ENCODE results near the gene TMEM221. TPM values are rescaled to one million over a fixed set of nuclear protein-coding genes. Genes with fewer than 3 reads are reported as not detected.
A peak's percentile ranks its signal among the peaks of the same experiment; 100 is the strongest.

The TMEM221 gene
- total and polyA plus RNA-seq, 7 experiments from 2014 or later = not detected

DNA sequence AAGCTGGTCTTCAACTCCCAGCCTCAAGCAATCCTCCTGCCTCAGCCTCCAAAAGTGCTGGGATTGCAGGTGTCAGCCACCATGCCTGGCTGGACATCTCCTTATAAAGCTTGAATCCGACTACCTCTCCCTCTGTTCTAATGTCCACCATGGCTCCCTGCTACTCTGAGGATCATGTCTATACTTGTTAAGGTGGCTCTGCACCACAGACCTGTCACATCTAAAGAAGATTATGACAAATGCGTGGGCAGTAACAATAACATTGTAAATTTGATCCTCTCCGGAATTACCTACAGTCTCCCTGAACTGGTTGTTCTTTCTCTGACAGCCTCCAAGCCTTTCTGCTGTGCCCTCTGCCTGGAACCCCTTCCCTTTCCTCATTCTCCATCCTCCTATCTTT lies 10.5 kb upstream of the TMEM221 start:
- Mint-ChIP-seq H3K36me3 (no peaks in the 10 kb centered on the region), H3K9me3 (no peaks in the 10 kb centered on the region), H3K4me3 (no peak overlapping the region), H3K4me1 (peaks cover 0 to 7% (median 0%) of the 10 kb centered on the region in 7 donors), H3K27me3 (peaks cover 21 to 52% (median 27%) of the 10 kb centered on the region in 5 donors), H3K27ac (no peak overlapping the region)
- Histone ChIP-seq H3K36me3 (ENCODE audit: control insufficient read depth in 2 of 3, insufficient read depth in 3 of 3, low read length in 3 of 3) (no peaks in the 10 kb centered on the region), H3K4me1 (ENCODE audit: control insufficient read depth in 2 of 2, insufficient read depth in 2 of 2, low read length in 2 of 2) (no peaks in the 10 kb centered on the region), H3K9me3 (ENCODE audit: control insufficient read depth in 2 of 3, low read length in 3 of 3) (no peaks in the 10 kb centered on the region), H3K27me3 (ENCODE audit: control insufficient read depth in 2 of 2, insufficient read depth in 2 of 2, low read length in 2 of 2) (peaks cover 0 to 7% of the 10 kb centered on the region in 2 donors), H3K4me3 (ENCODE audit: low read length) (no peak overlapping the region), H3K27ac (ENCODE audit: low read depth, low read length) (no peak overlapping the region)
- no peak for DNase-seq
- ChIA-PET CTCF (no interaction called here), POLR2A (no interaction called here)
- ATAC-seq = no peak
- intact Hi-C loops (cut with micrococcal nuclease) = no loop called here

- DNase-seq (no peak), ATAC-seq (no peak)
- intact Hi-C loops (cut with micrococcal nuclease) = no loop called here
- Mint-ChIP-seq H3K4me3 (no peak overlapping the region), H3K4me1 (peaks cover 0 to 8% (median 5%) of the 10 kb centered on the region in 7 donors), H3K27me3 (peaks cover 21 to 58% (median 31%) of the 10 kb centered on the region in 5 donors), H3K36me3 (no peaks in the 10 kb centered on the region), H3K9me3 (no peaks in the 10 kb centered on the region), H3K27ac (no peak overlapping the region)
- no peaks in the 10 kb centered on the region for H3K36me3 ChIP-seq (ENCODE audit: control insufficient read depth in 2 of 3, insufficient read depth in 3 of 3, low read length in 3 of 3)
- no peak overlapping the region for H3K27ac ChIP-seq (ENCODE audit: low read depth, low read length)
- H3K27me3 ChIP-seq (ENCODE audit: control insufficient read depth in 2 of 2, insufficient read depth in 2 of 2, low read length in 2 of 2) = peaks cover 0 to 7% of the 10 kb centered on the region in 2 donors
- CTCF ChIA-PET = interaction anchor here (0.6 to 0.7 kb wide), 3 partner anchors 71 to 116 kb away, joined by 3 read pairs; no protein-coding TSS in a partner anchor
- no peak overlapping the region for H3K4me3 ChIP-seq (ENCODE audit: low read length)
- no peaks in the 10 kb centered on the region for H3K4me1 ChIP-seq (ENCODE audit: control insufficient read depth in 2 of 2, insufficient read depth in 2 of 2, low read length in 2 of 2)
- no peaks in the 10 kb centered on the region for H3K9me3 ChIP-seq (ENCODE audit: control insufficient read depth in 2 of 3, low read length in 3 of 3)
- POLR2A ChIA-PET = no interaction called here
Measured at GRCh38 chr19:17457616-17458015, 9.1 kb upstream of the TMEM221 start.

DNA sequence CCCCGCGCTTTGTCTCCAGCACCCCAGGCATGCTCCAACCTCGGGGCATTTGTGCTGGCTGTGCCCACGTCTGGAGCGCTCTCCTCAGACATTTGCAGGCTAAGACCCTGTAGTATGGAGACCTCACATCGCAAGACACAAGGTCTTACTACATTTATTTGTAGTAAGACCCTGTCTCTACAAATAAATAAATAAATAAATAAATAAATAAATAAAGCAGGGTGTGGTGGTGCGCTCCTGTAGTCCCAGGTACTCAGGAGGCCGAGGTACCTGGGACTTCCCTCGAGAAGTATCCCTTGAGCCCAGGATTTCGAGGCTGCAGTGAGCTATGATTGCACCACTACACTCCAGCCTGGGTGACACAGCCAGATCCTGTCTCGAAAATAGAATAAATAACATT lies 7.7 kb upstream of the TMEM221 start:
- intact Hi-C loops (cut with micrococcal nuclease) = no loop called here
- Histone ChIP-seq H3K36me3 (ENCODE audit: control insufficient read depth in 2 of 3, insufficient read depth in 3 of 3, low read length in 3 of 3) (no peaks in the 10 kb centered on the region), H3K4me3 (ENCODE audit: low read length) (no peak overlapping the region), H3K9me3 (ENCODE audit: control insufficient read depth in 2 of 3, low read length in 3 of 3) (no peaks in the 10 kb centered on the region), H3K4me1 (ENCODE audit: control insufficient read depth in 2 of 2, insufficient read depth in 2 of 2, low read length in 2 of 2) (no peaks in the 10 kb centered on the region), H3K27me3 (ENCODE audit: control insufficient read depth in 2 of 2, insufficient read depth in 2 of 2, low read length in 2 of 2) (peaks cover 0 to 7% of the 10 kb centered on the region in 2 donors), H3K27ac (ENCODE audit: low read depth, low read length) (no peak overlapping the region)
- POLR2A ChIA-PET = no interaction called here
- H3K27ac Mint-ChIP-seq = no peak overlapping the region
- H3K27me3 Mint-ChIP-seq = peaks cover 21 to 58% (median 31%) of the 10 kb centered on the region in 5 donors
- H3K4me3 Mint-ChIP-seq = no peak overlapping the region
- ATAC-seq (no peak), DNase-seq (no peak)
- peaks cover 0 to 8% (median 5%) of the 10 kb centered on the region in 7 donors for H3K4me1 Mint-ChIP-seq
- CTCF ChIA-PET = no interaction called here
- no peaks in the 10 kb centered on the region for H3K36me3 Mint-ChIP-seq
- no peaks in the 10 kb centered on the region for H3K9me3 Mint-ChIP-seq

DNA sequence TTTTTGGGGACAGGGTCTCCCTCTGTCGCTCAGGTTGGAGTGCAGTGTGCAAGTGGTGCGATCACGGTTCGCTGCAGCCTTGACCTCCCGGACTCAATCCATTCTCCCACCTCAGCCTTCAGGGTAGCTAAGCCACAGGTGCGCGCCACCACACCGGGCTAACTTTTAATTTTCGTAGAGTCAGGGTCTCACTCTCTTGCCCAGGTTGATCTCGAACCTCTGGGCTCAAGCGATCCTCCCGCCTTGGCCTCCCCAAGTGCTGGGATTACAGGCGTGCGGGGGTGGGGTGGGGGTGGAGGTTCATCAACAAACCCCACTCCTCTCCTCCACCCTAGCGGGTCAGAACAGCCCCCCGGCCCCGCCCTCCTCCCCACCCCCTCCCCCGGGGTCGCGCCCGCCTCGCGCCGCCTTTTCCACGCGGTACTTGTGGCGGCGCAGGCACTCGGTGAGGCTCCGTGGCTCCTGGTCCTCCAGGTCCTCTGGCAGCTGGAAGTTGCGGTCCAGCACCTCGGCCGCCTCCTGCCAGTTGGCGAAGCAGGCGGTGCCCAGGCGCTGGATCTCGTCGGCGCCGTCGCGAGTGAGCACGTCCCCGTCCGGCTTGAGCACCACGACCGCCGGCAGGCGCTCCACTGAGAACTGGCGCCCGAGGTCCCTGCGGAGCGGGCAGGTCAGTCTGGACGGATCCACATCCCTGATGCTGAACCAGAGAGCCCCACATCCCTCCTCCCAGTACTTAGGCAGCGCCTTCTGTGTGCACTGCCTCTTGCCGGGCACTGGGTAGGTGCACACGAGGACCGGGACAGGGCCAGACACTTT lies 7.0 kb upstream of the TMEM221 start:
- Histone ChIP-seq H3K36me3 (ENCODE audit: control insufficient read depth in 2 of 3, insufficient read depth in 3 of 3, low read length in 3 of 3) (no peaks in the 10 kb centered on the region), H3K9me3 (ENCODE audit: control insufficient read depth in 2 of 3, low read length in 3 of 3) (no peaks in the 10 kb centered on the region), H3K27me3 (ENCODE audit: control insufficient read depth in 2 of 2, insufficient read depth in 2 of 2, low read length in 2 of 2) (peaks cover 0 to 6% of the 10 kb centered on the region in 2 donors), H3K4me3 (ENCODE audit: low read length) (no peak overlapping the region), H3K27ac (ENCODE audit: low read depth, low read length) (no peak overlapping the region), H3K4me1 (ENCODE audit: control insufficient read depth in 2 of 2, insufficient read depth in 2 of 2, low read length in 2 of 2) (no peaks in the 10 kb centered on the region)
- Mint-ChIP-seq H3K4me3 (no peak overlapping the region), H3K27ac (peak overlapping the region in 1 of 9 donors; percentile 62), H3K4me1 (peaks cover 0 to 11% (median 6%) of the 10 kb centered on the region in 7 donors), H3K36me3 (no peaks in the 10 kb centered on the region), H3K27me3 (peaks cover 21 to 58% (median 31%) of the 10 kb centered on the region in 5 donors), H3K9me3 (no peaks in the 10 kb centered on the region)
- intact Hi-C loops (cut with micrococcal nuclease) = no loop called here
- ATAC-seq (no peak), DNase-seq (no peak)
- POLR2A ChIA-PET = no interaction called here
- CTCF ChIA-PET = no interaction called here

DNA sequence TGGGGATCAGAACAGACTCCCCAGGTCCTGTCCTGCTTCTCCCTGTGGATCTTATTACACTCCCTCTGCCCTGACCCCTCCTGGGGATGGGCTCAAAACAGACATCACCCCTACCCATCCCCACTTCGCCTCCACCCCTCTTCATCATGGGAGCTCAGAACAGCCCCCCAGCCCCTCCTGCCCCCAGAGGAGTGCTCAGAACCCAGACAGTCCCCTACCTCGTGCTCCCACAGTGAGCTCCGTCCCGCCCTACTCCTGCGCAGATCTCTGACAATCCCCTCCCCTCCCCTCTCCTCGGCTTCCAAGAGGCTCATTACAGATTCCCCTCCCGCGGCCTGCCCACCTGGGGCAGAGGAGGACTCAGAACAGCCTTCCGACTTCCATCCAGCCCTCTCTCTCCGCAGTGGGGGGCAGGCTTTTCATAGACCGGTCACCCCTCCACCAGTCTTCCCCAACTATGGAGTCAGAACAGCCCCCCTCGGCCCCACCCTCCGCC lies 6.2 kb upstream of the TMEM221 start:
- H3K9me3 ChIP-seq (ENCODE audit: control insufficient read depth in 2 of 3, low read length in 3 of 3) = no peaks in the 10 kb centered on the region
- H3K27ac ChIP-seq (ENCODE audit: low read depth, low read length) = no peak overlapping the region
- Mint-ChIP-seq H3K27me3 (peaks cover 26 to 60% (median 35%) of the 10 kb centered on the region in 5 donors), H3K4me3 (no peak overlapping the region), H3K4me1 (peaks cover 0 to 18% (median 14%) of the 10 kb centered on the region in 7 donors), H3K27ac (no peak overlapping the region), H3K36me3 (no peaks in the 10 kb centered on the region), H3K9me3 (peaks cover 0 to 3% (median 0%) of the 10 kb centered on the region in 11 donors)
- H3K27me3 ChIP-seq (ENCODE audit: control insufficient read depth in 2 of 2, insufficient read depth in 2 of 2, low read length in 2 of 2) = peaks cover 0 to 3% of the 10 kb centered on the region in 2 donors
- POLR2A ChIA-PET = no interaction called here
- CTCF ChIA-PET = interaction anchor here (0.7 to 1.2 kb wide), 3 partner anchors 24 to 119 kb away, joined by 3 to 5 read pairs (median 3); no protein-coding TSS in a partner anchor
- intact Hi-C loops (cut with micrococcal nuclease) = no loop called here
- H3K36me3 ChIP-seq (ENCODE audit: control insufficient read depth in 2 of 3, insufficient read depth in 3 of 3, low read length in 3 of 3) = no peaks in the 10 kb centered on the region
- DNase-seq (no peak), ATAC-seq (no peak)
- no peak overlapping the region for H3K4me3 ChIP-seq (ENCODE audit: low read length)
- H3K4me1 ChIP-seq (ENCODE audit: control insufficient read depth in 2 of 2, insufficient read depth in 2 of 2, low read length in 2 of 2) = no peaks in the 10 kb centered on the region

GRCh38 chr19:17451820-17452219 lies 3.4 kb upstream of the TMEM221 start:
- no peak overlapping the region for H3K27ac Mint-ChIP-seq
- ATAC-seq (no peak), DNase-seq (no peak)
- no peaks in the 10 kb centered on the region for H3K36me3 Mint-ChIP-seq
- intact Hi-C loops (cut with micrococcal nuclease) = loop anchor here in 1 of 2 donors (2.0 kb wide), 1 partner anchor 15 kb away; no protein-coding TSS in a partner anchor
- Histone ChIP-seq H3K27ac (ENCODE audit: low read depth, low read length) (no peak overlapping the region), H3K27me3 (ENCODE audit: control insufficient read depth in 2 of 2, insufficient read depth in 2 of 2, low read length in 2 of 2) (peaks cover 0 to 3% of the 10 kb centered on the region in 2 donors), H3K4me1 (ENCODE audit: control insufficient read depth in 2 of 2, insufficient read depth in 2 of 2, low read length in 2 of 2) (no peaks in the 10 kb centered on the region), H3K4me3 (ENCODE audit: low read length) (no peak overlapping the region), H3K36me3 (ENCODE audit: control insufficient read depth in 2 of 3, insufficient read depth in 3 of 3, low read length in 3 of 3) (no peaks in the 10 kb centered on the region), H3K9me3 (ENCODE audit: control insufficient read depth in 2 of 3, low read length in 3 of 3) (no peaks in the 10 kb centered on the region)
- no peak overlapping the region for H3K4me3 Mint-ChIP-seq
- peaks cover 0 to 20% (median 15%) of the 10 kb centered on the region in 7 donors for H3K4me1 Mint-ChIP-seq
- H3K9me3 Mint-ChIP-seq = peaks cover 0 to 3% (median 0%) of the 10 kb centered on the region in 11 donors
- peaks cover 12 to 48% (median 22%) of the 10 kb centered on the region in 5 donors for H3K27me3 Mint-ChIP-seq
- ChIA-PET POLR2A (no interaction called here), CTCF (interaction anchor here (1.4 kb wide), 1 partner anchor 14 kb away, joined by 4 read pairs; no protein-coding TSS in a partner anchor)

Measured in naive thymus-derived CD4-positive, alpha-beta T cell (primary cell).